Pancreas (tissue), 10 donors: ENCODE data around the gene ESR1. TPM values are rescaled to one million over a fixed set of nuclear protein-coding genes. Genes with fewer than 3 reads are reported as not detected.
A peak's percentile ranks its signal among the peaks of the same experiment; 100 is the strongest.

Experiments used
- ATAC-seq, 4 donors: fragments of 200-7000 bp; cut with Tn5 transposase; one replicate each; pipeline versions ENCODE4 v1.8.0 to v1.9.1; 2020; ENCODE audit warnings: mild to moderate bottlenecking in 4 of 4, moderate library complexity in 4 of 4
- DNase-seq, 6 donors: peaks; one replicate each; pipeline ENCODE4 v3.0.0-alpha.2; 2020
- FAIRE-seq: peaks from 2 replicates; lab custom pipeline; 2012; peaks lifted over from hg19 to GRCh38; lab: Jason Lieb, UNC
- H3K27ac ChIP-seq, 4 donors: fragments of 200-600 bp; sonication (generic); 1 replicate in 3 of 4; 2 replicates in 1 of 4; pipeline versions ENCODE4 v1.5.0 to v1.8.0; 2020
- H3K27me3 ChIP-seq, 4 donors: fragments of 200-600 bp; one replicate each; pipeline ENCODE4 v1.8.0; 2021
- H3K36me3 ChIP-seq, 3 donors: fragments of 200-600 bp; sonication (generic) in 1 of 3; one replicate each; pipeline versions ENCODE4 v1.5.0 to v1.8.0; 2020 to 2021
- H3K4me1 ChIP-seq, 3 donors: fragments of 200-600 bp; one replicate each; pipeline ENCODE4 v1.8.0; 2021
- H3K4me3 ChIP-seq, 4 donors: fragments of 200-600 bp; sonication (generic) in 2 of 4; one replicate each; pipeline versions ENCODE4 v1.5.0 to v1.8.0; 2020 to 2021
- H3K9me3 ChIP-seq, 4 donors: fragments of 200-600 bp; one replicate each; pipeline ENCODE4 v1.8.0; 2021
- CTCF ChIP-seq, 4 donors: fragments of 200-600 bp; sonication (generic) in 3 of 4; IDR thresholded peaks; one replicate each; pipeline versions ENCODE4 v1.5.0 to v1.8.0; 2021; ENCODE audit warnings: antibody characterized with exemption in 4 of 4
- WGBS, 2 donors: extraction: QIAGEN DNeasy Blood & Tissue Kit; methylation state at CpG; one replicate each; pipeline ENCODE4 v1.1.7; 2013; 5-methylcytosine and 5-hydroxymethylcytosine counted together
- intact Hi-C, 3 donors: fragments of 100-400 bp; cut with DNase I; formaldehyde crosslinking; loops; one replicate each; pipeline versions ENCODE4 v1.11.1 to v1.14.2; 2022
- polyA plus RNA-seq, 2 donors: library from polyadenylated mRNA; stranded (reverse); fragments of 200-250 nt; gene quantifications; one replicate each; pipeline ENCODE4 v1.2.3, GENCODE V29; 2013
- total RNA-seq, 6 donors: library from RNA; stranded (reverse); fragmentation: NEBNext Ultra II Directional in 4 of 6; extraction: Animal tissue kit (Norgen Biotek cat#: 25700) in 4 of 6; gene quantifications; one replicate each; pipeline versions ENCODE4 v1.2.1 to v1.2.4, GENCODE V29; 2021 to 2023
- donor health status: healthy with polysubstance abuse.
- donor health status: DM: no; HTN: no; CAD: no; lungs with moderate emphysema.
- donor health status: DM: no; HTN: no; CAD: no.
- donor health status: control.
- donor health status: control.
- donor health status: Bipolar disorder and iron deficiency.
- donor health status: DM: yes; HTN: yes; CAD: no.
- donor health status: DM: no; HTN: no; CAD: no.
- donor health status: DM: no; HTN: no; CAD: no.
- donor health status: DM: yes; HTN: yes; CAD: no.

ESR1 gene
- total and polyA plus RNA-seq, 8 donors: 0.19 to 1.0 (median 0.41) TPM

DNA sequence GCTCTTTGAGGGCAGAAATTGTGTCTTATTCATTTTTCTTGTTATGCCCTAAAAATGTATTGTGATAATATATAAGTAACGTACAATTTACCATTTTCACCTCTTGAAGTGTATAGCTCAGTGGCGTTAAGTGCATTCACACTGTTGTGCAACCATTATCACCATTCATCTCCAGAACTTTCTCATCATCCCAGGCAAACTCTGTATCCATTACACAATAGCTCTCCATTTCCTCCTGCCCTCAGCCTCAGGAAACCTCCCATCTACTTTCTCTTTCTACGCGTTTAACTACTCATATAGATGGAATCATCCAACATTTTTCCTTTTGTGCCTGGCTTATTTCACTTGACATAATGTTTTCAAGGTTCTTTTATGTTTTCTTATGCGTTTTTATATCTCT is 184.6 kb downstream of the ESR1 start:
- no peak for FAIRE-seq
- H3K27ac ChIP-seq: no peak overlapping the region
- ATAC-seq: no peak
- H3K4me3 ChIP-seq: no peak overlapping the region
- H3K9me3 ChIP-seq: no peaks in the 10 kb centered on the region
- no peaks in the 10 kb centered on the region for H3K4me1 ChIP-seq
- H3K36me3 ChIP-seq: no peaks in the 10 kb centered on the region
- 68 to 70% methylated on average over 5 of the region's 5 CpGs for WGBS, 2 donors
- DNase-seq: no peak
- no peaks in the 10 kb centered on the region for H3K27me3 ChIP-seq
- intact Hi-C loops: no loop called here
- TF ChIP-seq CTCF (IDR thresholded peaks at IDR 0.05): no peak

DNA sequence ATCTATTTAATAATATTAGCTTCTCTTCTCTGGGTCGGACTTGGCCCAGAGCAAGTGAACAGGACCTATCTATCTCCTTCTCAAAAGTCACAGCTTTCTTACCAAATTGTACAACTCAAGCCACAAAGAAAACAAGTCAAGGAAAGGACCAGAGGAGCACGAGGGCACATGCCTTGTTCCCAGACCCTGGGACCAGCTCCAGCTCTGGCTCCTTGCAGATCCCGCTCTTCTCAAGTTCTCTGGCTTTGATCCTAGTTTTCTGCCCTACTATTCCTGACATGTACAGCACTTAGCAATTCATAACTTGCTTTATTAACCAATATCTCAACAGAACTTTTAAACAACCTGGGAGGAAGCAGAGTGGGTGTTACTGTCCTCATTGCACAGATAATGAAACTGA is 185.9 kb downstream of the ESR1 start:
- FAIRE-seq: no peak
- peak in 3 of 6 donors; percentile 23 to 47 (median 29) for DNase-seq
- Histone ChIP-seq H3K4me1 (no peaks in the 10 kb centered on the region), H3K27ac (no peak overlapping the region), H3K9me3 (no peaks in the 10 kb centered on the region), H3K27me3 (no peaks in the 10 kb centered on the region), H3K4me3 (no peak overlapping the region), H3K36me3 (no peaks in the 10 kb centered on the region)
- WGBS, 2 donors: 35 to 36% methylated on average over 3 of the region's 3 CpGs
- peak; percentile 53 to 85 (median 64) for ATAC-seq
- intact Hi-C loops: no loop called here
- no peak for TF ChIP-seq CTCF (IDR thresholded peaks at IDR 0.05)

DNA sequence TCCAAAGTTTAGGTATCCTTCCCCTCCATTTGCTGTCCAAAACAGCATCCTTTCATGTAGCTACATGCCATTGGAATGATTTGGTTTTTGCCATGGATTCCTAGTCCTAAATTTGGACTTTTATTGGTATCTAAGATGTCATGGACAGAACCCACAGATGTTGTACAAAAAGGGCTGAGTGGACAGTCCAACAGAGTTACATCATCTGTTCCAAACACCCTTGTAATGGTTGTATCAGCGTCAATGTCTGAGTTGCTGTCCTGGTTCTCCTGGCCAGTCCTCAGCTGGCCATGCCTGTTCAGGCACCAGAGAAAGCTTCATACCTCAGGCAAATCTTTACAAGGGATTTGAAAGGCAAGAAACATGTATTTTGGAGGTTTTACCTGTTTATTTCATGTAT is 191.3 kb downstream of the ESR1 start:
- WGBS, 2 donors: 87 to 90% methylated on average over 1 of the region's 1 CpG
- no peak overlapping the region for H3K27ac ChIP-seq
- H3K36me3 ChIP-seq: no peaks in the 10 kb centered on the region
- no peaks in the 10 kb centered on the region for H3K27me3 ChIP-seq
- no peak overlapping the region for H3K4me3 ChIP-seq
- ATAC-seq (no peak), DNase-seq (no peak), FAIRE-seq (no peak)
- intact Hi-C loops: no loop called here
- H3K9me3 ChIP-seq: no peaks in the 10 kb centered on the region
- no peaks in the 10 kb centered on the region for H3K4me1 ChIP-seq
- no peak for TF ChIP-seq CTCF (IDR thresholded peaks at IDR 0.05)

DNA sequence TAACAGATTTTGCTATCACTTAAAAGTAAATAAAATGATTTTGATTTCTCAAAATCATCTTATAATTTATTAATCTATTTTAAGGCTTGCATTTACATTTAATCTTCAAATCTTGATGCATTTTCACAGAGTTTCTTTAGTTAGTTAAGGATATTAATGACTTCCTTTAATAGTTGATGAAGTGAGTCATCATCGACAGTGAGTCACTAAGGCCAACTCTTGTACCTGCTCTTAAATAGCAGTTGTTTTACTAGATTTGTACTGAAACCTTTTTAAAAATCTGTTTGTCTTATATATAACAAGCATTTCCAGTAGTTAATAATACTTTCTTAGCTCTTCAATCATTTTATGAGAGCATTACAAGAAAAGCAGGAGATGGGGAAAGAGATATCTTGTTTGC is 191.7 kb downstream of the ESR1 start:
- no peak overlapping the region for H3K27ac ChIP-seq
- DNase-seq: no peak
- intact Hi-C loops: no loop called here
- ATAC-seq: no peak
- no peaks in the 10 kb centered on the region for H3K27me3 ChIP-seq
- FAIRE-seq: no peak
- no peaks in the 10 kb centered on the region for H3K36me3 ChIP-seq
- H3K4me3 ChIP-seq: no peak overlapping the region
- H3K9me3 ChIP-seq: no peaks in the 10 kb centered on the region
- H3K4me1 ChIP-seq: no peaks in the 10 kb centered on the region
- TF ChIP-seq CTCF (IDR thresholded peaks at IDR 0.05): no peak
- 70 to 78% methylated on average over 1 of the region's 1 CpG for WGBS, 2 donors

GRCh38 chr6:152001408-152001807 is 193.9 kb downstream of the ESR1 start:
- intact Hi-C loops: no loop called here
- Histone ChIP-seq H3K4me3 (no peak overlapping the region), H3K36me3 (no peaks in the 10 kb centered on the region), H3K27ac (no peak overlapping the region), H3K4me1 (no peaks in the 10 kb centered on the region), H3K27me3 (no peaks in the 10 kb centered on the region), H3K9me3 (no peaks in the 10 kb centered on the region)
- FAIRE-seq (no peak), DNase-seq (no peak), ATAC-seq (no peak)
- no peak for TF ChIP-seq CTCF (IDR thresholded peaks at IDR 0.05)
